Transverse colon (tissue), 4 donors: ENCODE measurements around the gene THSD7A. TPM values are rescaled to one million over a fixed set of nuclear protein-coding genes. Genes with fewer than 3 reads are reported as not detected.

Experiments used
- DNase-seq: peaks from one replicate; pipeline ENCODE4 v3.0.0-alpha.2; 2019
- H3K27ac ChIP-seq, 4 donors: fragments of 200-600 bp; sonication (generic); 2 replicates each; pipeline ENCODE4 v1.5.1; 2016 to 2018; ENCODE audit warnings: inconsistent platforms in 4 of 4
- H3K27me3 ChIP-seq: fragments of 200-600 bp; sonication (generic); 2 replicates; pipeline ENCODE4 v1.5.1; 2017; ENCODE audit warnings: inconsistent platforms
- H3K36me3 ChIP-seq, 4 donors: fragments of 200-600 bp; sonication (generic); 2 replicates each; pipeline ENCODE4 v1.5.1; 2017 to 2019; ENCODE audit warnings: inconsistent platforms in 4 of 4
- H3K4me1 ChIP-seq, 4 donors: fragments of 200-600 bp; sonication (generic); 2 replicates each; pipeline ENCODE4 v1.5.1; 2017 to 2020; ENCODE audit warnings: inconsistent platforms in 4 of 4
- H3K4me3 ChIP-seq, 4 donors: fragments of 200-600 bp; sonication (generic); 1 replicate in 1 of 4; 2 replicates in 3 of 4; pipeline versions ENCODE4 v1.5.1 to v1.6.1; 2017 to 2019; ENCODE audit warnings: inconsistent platforms in 4 of 4
- H3K9me3 ChIP-seq, 2 donors: fragments of 200-600 bp; sonication (generic); 2 replicates each; pipeline ENCODE4 v1.5.1; 2017 to 2019; ENCODE audit warnings: inconsistent platforms in 2 of 2
- CTCF ChIP-seq, 5 experiments: fragments of 200-600 bp in 3 of 5; fragments of 450-650 bp in 2 of 5; sonication (generic) in 3 of 5; IDR thresholded peaks; 1 replicate in 2 of 5; 2 replicates in 3 of 5; pipeline ENCODE4 v1.5.1; 2016 to 2017; ENCODE audit warnings: antibody characterized with exemption in 5 of 5, inconsistent platforms in 3 of 5, mild to moderate bottlenecking in 2 of 5, moderate library complexity in 1 of 5
- EP300 ChIP-seq: sonication (generic); formaldehyde crosslinking; IDR thresholded peaks from one replicate; pipeline ENCODE4 v1.6.1; 2017; ENCODE audit warnings: antibody characterized with exemption, low read depth
- POLR2A ChIP-seq: fragments of 450-650 bp; IDR thresholded peaks from one replicate; pipeline ENCODE4 v1.6.1; 2016; ENCODE audit warnings: antibody characterized with exemption, mild to moderate bottlenecking, moderate library complexity
- POLR2AphosphoS5 ChIP-seq, 3 donors: sonication (generic); formaldehyde crosslinking; IDR thresholded peaks; one replicate each; pipeline ENCODE4 v1.6.1; 2016; ENCODE audit warnings: antibody characterized with exemption in 3 of 3
- WGBS, 2 donors: methylation state at CpG; one replicate each; pipeline ENCODE4 v1.1.5; 2018; ENCODE audit warnings: low coverage in 1 of 2; 5-methylcytosine and 5-hydroxymethylcytosine counted together
- in situ Hi-C, 4 donors: fragments of 200-750 bp; cut with MboI; loops; one replicate each; pipeline versions ENCODE4 v1.15.0 to v1.15.1; 2017; ENCODE audit warnings: low sequenced_read_pairs in 3 of 4, low pct_ligation_motif_present in 1 of 4, low pct_unique_long_range_greater_than_20kb in 1 of 4
- intact Hi-C: fragments of 100-400 bp; cut with DNase I; formaldehyde crosslinking; loops from one replicate; pipeline ENCODE4 v1.15.1; 2023; ENCODE audit warnings: low total_unique reads
- total RNA-seq, 4 donors: library from RNA; depleted of rRNA; stranded (reverse); fragments of >200 nt; gene quantifications; one replicate each; pipeline ENCODE4 v1.1.0, GENCODE V29; 2016

Gene THSD7A
- total RNA-seq, 4 donors from 2014 or later = 1.9 to 18.9 (median 2.0) TPM

GRCh38 chr7:11605749-11606148, 226.2 kb downstream of the THSD7A start:
- H3K36me3 ChIP-seq = no peaks in the 10 kb centered on the region
- intact Hi-C loops = no loop called here
- no peak overlapping the region for H3K4me3 ChIP-seq
- no peak for TF ChIP-seq EP300
- TF ChIP-seq POLR2A = no peak
- TF ChIP-seq POLR2AphosphoS5 (IDR thresholded peaks at IDR 0.05) = no peak
- TF ChIP-seq CTCF (IDR thresholded peaks at IDR 0.05) = no peak
- no peaks in the 10 kb centered on the region for H3K9me3 ChIP-seq
- no peaks in the 10 kb centered on the region for H3K27me3 ChIP-seq
- no peak for DNase-seq
- H3K27ac ChIP-seq = no peak overlapping the region
- no peaks in the 10 kb centered on the region for H3K4me1 ChIP-seq
- in situ Hi-C loops = no loop called here

- H3K27ac ChIP-seq = no peak overlapping the region
These were observed 227.5 kb downstream of the THSD7A start for GRCh38 chr7:11604505-11604904.

GRCh38 chr7:11601761-11602160, 230.2 kb downstream of the THSD7A start:
- TF ChIP-seq EP300 (no peak), CTCF (IDR thresholded peaks at IDR 0.05) (no peak), POLR2A (no peak), POLR2AphosphoS5 (IDR thresholded peaks at IDR 0.05) (no peak)
- no peak overlapping the region for H3K27ac ChIP-seq
- H3K27me3 ChIP-seq = no peaks in the 10 kb centered on the region
- no peaks in the 10 kb centered on the region for H3K36me3 ChIP-seq
- in situ Hi-C loops (no loop called here), intact Hi-C loops (no loop called here)
- H3K9me3 ChIP-seq = no peaks in the 10 kb centered on the region
- no peak for DNase-seq
- H3K4me1 ChIP-seq = no peaks in the 10 kb centered on the region
- H3K4me3 ChIP-seq = no peak overlapping the region

More at GRCh38 chr7:11604505-11604904, 227.5 kb downstream of the THSD7A start:
- Histone ChIP-seq H3K4me1 (no peaks in the 10 kb centered on the region), H3K9me3 (no peaks in the 10 kb centered on the region), H3K4me3 (no peak overlapping the region), H3K27me3 (no peaks in the 10 kb centered on the region), H3K36me3 (no peaks in the 10 kb centered on the region)
- 86 to 100% methylated on average over 1 of the region's 1 CpG for WGBS, 2 donors
- DNase-seq = no peak
- intact Hi-C loops = no loop called here
- TF ChIP-seq EP300 = no peak
- no peak for TF ChIP-seq POLR2AphosphoS5 (IDR thresholded peaks at IDR 0.05)
- no peak for TF ChIP-seq POLR2A
- no peak for TF ChIP-seq CTCF (IDR thresholded peaks at IDR 0.05)
- in situ Hi-C loops = no loop called here

GRCh38 chr7:11593322-11593721, 238.7 kb downstream of the THSD7A start:
- in situ Hi-C loops = no loop called here
- peaks cover 0 to 15% (median 4%) of the 10 kb centered on the region in 4 donors for H3K4me1 ChIP-seq
- WGBS, 2 donors = 24 to 69% methylated on average over 2 to 5 of the region's 5 CpGs
- no peaks in the 10 kb centered on the region for H3K27me3 ChIP-seq
- H3K36me3 ChIP-seq = no peaks in the 10 kb centered on the region
- TF ChIP-seq CTCF (IDR thresholded peaks at IDR 0.05) = no peak
- TF ChIP-seq POLR2A = no peak
- intact Hi-C loops = no loop called here
- no peak overlapping the region for H3K27ac ChIP-seq
- no peak for DNase-seq
- no peaks in the 10 kb centered on the region for H3K9me3 ChIP-seq
- no peak overlapping the region for H3K4me3 ChIP-seq
